Fibroblast of skin of back (primary cell): Measurements from ENCODE around the gene KIF17. TPM values are rescaled to one million over a fixed set of nuclear protein-coding genes. Genes with fewer than 3 reads are reported as not detected.

Experiments used
- DNase-seq: peaks from one replicate; pipeline ENCODE4 v3.0.0-alpha.2; 2013
- polyA plus RNA-seq, 2 experiments: library from polyadenylated mRNA; unstranded; fragments of 120-200 nt; gene quantifications; one replicate each; pipeline ENCODE4 v1.2.1, GENCODE V29; 2013; ENCODE audit not compliant: insufficient read length in 2 of 2

Gene KIF17
- polyA plus RNA-seq (2013, experiment 1 of 2; ENCODE audit: insufficient read length) = 2.3 TPM
- polyA plus RNA-seq (2013, experiment 2 of 2; ENCODE audit: insufficient read length) = 2.8 TPM

DNA sequence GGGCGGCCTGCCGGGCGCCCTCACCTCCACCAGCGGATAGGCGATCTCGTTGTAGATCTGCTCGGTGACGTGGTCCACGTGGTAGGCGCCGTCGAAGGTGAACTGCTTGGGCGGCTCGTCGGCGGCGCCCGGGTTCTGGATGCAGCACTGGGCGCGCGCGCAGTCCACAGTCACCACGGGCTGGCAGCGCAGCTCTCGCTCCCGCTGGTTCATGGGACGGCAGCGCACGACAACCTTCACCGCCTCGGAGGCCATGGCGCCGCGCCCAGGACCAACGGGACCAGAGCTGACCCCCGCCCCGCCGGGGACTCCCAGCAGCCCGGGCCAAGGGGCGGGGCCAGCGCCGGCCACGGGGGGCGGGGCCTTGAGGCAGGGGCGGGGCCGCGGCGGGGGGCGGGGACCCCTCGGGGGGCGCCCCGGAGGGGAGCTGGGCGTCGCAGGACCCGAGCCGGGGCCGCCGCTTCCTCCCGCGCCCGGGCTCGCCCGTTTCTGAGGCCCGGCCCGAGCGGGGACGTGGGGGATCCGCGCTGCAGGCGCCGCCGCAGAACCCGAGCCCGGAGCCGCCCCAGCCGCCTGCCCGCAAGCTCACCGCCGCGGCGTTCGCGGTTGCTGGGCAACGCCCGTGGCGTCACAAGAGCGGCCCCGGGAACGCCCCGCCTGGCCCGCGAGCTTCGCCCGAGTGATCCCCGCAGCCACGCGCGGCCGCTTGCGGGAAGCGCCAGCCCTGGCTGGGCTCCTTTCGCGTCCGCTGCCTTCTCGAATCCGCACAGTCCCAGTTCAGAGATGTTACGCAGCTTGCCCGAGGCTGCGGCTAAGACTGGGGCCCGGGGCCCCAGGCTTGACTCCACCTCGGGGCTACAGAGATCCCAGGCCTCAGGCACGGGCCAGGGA, at the start of gene KIF17:
TSS of gene KIF17 (minus strand) at position 556 of the 891 bp plus-strand sequence. CDS start at position 255, 301 bp downstream.
- peak; percentile 69 for DNase-seq

DNA sequence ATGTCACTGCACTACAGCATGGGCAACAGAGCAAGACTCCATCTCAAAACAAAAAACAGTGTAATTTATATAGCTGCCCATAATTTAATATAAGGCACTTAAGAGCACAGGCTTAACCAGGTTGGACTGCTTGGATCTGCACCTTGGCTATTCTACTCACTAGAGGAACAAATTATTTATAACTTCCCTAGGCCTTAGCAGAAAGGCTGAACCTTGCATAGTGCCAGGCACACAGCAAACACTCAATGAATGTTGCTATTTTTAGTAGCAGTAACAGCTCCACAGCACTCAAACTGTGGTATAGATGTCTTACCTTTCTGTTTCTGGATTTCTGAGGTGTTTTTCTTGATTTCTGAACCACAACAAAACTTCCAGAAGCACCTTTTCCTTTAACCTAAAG, 49.5 kb upstream of the KIF17 start:
- DNase-seq = no peak

DNA sequence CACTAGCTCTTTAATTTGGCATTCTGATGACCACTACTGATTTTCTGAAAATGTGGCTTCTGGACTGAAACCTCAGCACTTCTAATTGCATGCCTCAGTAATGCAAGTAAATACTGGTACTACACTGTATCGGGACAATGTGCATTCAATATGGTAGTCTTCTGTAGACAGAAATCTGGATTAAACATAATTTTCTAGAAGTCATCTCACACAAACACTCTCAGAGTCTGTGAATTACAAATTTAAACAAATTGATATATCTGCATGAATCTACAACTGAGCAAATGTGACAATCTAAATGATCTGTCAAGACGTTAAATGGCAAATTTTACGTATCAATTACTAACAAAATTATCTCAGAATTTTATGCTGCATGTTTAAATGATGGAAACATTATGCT, 45.6 kb upstream of the KIF17 start:
- no peak for DNase-seq

DNA sequence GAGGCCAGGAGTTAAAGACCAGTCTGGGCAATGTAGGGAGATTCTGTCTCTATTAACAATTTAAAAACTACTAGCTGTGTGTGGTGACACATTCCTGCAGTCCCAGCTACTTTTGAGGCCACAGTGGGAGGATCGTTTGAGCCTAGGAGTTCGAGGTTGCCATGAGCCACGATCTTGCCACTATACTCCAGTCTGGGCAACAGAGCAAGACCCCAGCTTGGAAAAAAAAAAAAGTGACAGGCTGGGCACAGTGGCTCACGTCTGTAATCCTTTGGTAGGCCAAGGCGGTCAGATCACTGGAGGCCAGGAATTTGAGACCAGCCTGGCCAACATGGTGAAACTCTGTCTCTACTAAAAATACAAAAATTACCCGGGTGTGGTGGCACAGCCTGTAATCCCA, 42.5 kb upstream of the KIF17 start:
- no peak for DNase-seq

DNA sequence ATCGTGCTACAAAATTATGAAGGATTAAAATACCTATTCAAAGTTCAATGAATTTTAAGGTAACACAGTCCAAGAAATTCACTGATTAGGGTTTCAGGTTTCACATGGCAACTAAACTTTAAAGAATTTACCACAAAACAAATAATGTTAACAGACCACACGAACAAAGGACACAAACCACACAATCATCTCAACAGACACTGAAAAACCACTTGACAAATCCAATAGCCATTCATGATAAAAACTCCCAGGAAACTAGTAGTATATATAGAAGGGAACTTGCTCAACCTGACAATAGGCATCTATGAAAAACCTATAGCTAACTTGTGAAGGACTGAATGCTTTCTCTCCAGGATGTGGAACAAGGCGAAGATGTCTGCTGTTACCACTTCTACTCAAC, 35.8 kb upstream of the KIF17 start:
- DNase-seq = no peak

DNA sequence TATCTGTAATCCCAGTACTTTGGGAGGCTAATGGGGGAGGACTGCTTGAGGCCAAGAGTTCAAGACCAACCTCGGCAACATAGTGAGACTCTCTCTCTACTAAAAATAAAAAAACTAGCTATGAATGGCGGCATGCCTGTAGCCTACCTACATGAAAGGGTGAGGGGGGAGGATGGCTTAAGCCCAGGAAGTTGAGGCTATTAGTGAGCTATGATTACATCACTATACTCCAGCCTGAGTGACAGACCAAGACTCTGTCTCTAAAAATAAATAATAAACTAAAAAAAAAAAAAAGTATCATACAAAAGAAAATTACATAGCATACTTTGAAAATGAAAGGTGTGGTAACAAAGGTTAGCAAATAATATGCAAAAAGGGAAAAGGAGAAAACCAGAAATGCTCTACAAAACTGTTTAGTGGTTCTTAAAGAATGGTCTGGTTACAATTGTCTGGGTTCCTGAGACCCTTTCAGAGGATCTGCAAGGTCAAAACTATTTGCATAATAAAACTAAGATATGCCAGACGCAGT, 33.7 kb upstream of the KIF17 start:
- no peak for DNase-seq

DNA sequence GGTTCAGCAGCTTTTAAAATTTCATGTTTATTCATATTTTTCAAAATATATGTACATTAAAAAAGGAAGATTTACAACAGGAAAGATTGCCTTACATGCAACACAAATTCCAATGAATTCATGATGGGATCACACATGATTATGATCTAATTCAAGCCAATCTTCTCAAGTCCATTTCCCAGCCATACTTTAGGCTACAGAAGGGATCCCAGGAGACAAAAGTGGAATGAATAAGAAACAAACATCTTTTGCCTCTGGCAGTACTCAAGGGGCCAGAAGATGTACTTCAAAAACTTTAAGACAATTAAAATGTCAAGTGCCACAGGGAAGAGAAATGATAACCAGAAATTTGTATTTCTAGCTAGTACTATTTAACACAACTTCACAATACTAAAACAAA, 24.9 kb upstream of the KIF17 start:
- DNase-seq = peak; percentile 56

DNA sequence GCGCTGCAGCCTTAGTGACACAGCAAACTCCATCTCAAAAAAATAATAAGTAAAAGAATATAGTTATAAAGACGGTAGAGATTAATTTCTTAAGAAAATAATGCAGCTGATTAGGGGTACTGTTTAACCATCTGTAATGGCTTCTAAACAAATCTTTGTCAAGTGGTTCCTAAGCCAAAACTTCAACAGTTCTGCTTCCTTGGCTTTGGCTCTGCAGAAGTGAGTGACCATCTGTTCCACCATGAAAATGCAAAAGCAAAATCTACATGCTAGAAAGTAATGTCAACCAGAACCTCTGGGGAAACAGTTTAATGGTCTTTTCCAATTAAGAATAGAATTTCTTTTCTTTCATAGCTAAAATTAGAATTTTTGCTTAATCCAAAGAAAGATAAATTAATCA, 23.0 kb upstream of the KIF17 start:
- no peak for DNase-seq

DNA sequence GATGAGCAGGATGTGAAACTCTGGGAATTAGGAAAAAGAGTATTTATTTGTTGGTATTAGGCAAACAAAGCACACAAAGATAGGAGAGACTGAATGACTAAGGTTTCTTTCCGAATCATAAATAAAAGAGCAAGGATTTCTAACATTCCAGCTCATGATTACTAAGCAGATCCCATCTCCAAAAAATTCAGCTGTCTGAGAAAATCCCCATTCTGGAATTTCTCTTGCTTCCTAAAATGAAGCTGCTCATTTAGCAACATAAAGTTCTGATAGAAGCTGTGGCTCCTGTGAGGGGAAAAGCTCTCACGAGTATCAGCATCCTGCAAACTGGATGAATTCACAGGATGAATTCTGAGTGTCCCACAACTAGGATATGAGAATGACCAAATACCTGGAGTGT, 21.4 kb upstream of the KIF17 start:
- peak; percentile 81 for DNase-seq

DNA sequence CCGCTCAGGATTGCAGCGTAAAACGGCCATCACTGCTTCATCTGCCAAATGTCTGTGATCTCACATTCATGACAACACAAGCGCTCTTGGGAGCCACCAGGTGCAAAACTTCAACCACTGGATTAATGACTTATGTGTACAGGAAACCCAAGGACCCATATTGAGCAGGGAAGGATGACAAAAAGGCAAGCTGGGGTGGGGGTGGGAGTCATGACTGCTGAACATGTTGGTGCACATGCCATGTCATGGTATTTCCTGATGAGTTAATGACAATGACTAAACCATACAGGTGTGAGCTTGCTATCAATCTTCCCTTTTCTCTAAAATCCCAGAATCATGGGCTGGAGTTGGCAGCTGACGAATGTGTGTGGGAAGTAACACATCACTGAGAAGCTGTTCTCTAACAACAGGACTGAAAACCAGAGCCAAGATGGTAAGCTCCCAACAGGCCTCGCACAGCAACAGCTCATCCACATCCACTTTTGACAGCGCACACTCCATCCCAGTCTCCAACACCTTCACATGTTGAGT, 17.8 kb upstream of the KIF17 start:
- DNase-seq = no peak

DNA sequence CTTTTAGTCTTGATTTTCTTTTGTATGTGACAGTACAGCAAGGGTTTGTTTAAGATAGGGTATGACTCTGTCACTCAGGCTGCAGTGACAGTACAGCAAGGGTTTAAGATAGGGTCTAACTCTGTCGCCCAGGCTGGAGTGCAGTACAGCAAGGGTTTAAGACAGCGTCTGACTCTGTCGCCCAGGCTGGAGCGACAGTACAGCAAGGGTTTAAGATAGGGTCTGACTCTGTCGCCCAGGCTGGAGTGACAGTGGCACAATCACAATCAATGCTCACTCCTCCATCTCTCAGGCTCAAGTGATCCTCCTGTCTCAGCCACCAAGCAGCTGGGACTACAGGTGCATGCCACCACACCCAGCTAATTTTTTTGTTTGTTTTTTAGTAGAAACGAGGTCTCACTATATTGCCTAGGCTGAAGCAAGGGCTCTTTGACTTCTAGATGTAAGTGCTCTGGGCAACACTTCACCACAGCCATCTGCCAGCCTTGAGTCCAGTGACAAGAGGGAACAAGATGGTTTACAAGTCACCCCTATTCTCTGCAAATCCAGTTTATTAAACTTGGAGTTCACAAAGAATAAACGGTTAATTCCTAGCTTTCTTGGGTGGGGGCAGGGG, 15.7 kb upstream of the KIF17 start:
- DNase-seq = no peak

DNA sequence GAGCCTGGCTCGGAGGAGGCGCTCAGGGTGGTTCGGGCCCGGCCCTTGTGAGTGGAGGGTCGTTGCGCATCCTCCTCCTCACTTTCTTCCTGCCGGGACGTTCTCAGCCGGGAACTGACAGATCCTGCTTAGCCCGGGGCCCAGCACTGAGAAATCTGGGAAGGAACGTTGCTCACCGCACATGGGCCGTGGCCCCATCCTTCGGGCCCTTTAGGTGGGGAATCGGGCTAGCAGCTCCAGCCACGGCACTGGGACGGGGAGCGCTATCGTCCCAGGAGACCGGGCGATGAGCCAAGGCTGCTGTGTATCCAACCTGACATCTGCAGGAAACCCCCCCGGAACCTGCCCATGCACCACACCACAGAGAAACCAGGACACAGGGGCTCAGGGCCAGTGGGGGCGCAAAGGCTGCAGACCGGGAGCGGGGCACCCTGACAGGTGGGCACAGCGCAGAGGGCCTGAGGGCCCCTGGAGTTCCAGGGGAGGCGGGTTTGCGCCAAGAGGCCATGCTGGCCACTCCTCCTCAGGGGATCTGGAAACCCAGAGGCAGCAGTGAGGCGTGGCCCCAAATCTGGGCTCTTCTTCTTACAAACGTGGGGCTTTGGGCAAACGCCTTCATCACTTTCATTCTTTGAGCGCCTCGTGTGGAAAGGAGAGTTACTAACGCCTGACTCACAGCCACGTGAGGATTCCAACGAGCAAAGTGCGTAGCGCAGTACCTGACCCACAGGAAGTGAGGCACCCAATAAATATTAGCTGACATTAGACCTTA, 15.0 kb upstream of the KIF17 start, which contains the start of gene SH2D5:
TSS of gene SH2D5 (minus strand) at position 116 of the 772 bp plus-strand sequence. CDS start 4,659 bp downstream, outside the sequence.
- peak; percentile 98 for DNase-seq

DNA sequence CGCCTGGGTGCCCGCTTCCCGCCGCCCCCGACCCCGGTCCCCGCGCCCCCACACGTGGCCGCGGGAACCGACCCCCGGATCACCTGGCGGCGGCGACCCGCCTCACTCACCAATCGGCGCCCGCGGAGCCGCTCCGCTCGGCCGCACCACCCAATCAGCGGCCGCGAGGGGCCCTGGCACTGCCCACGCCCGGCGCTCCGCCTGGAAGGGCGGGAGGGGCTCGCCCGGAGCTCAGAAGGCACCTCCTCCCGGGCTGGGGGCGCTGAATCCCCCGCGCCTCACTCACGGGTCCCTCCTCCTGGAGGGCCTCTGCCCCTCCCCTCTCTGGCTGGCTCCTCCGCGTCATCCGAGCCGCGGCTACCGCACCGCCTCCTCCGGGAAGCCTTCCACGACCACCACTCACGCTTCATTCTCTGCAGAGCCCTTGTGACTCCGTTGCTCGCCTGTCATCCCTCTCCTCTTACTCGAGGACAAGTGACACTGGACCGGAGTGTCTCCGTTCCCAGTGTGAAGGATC, 14.3 kb upstream of the KIF17 start:
- DNase-seq = peak; percentile 71

DNA sequence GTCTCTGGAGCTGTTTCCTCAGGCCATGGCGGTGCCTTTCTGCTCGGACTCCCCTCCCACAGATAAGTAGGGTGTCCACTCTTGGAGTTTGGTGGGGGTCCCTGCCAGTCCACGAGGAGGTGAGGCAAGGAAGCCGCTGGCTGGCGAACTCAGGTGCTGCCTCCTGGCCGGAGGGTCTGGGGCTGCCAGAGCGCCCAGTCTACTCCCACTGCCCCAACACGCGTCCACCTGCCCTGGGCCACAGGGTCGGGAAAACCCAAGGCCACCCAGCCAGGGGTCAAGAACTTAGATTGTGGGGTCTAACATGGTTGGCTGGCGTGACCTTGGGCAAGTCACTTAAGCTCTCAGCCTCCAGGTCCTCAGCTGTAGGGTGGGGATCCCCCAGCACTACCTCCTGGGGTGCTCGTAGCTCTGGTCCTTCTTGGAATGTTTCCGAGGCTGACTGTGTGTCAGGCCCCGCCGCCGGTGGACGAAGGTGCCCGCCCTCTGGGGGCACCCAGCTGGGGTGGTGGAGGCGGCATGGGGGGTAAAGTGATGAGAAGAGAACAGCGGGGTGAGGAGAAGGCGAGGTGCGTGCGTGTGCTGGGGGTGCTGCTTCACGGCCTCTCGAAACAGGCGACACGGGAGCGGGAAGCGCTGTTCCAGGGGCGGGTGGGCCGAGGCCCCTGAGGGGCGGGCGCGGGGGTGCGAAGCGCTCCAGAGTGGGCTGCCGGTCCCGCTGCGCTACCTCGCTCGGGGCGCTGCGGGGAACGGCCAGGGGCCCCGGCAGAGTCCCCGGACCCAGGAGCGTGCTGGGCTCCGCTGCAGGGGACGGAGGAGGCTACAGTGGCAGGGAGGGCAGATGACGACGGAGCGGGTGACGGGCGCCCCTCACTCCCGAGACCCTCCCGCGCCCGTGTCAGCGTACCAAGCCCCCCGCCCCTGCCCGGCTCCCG, 13.5 kb upstream of the KIF17 start:
- DNase-seq = no peak

DNA sequence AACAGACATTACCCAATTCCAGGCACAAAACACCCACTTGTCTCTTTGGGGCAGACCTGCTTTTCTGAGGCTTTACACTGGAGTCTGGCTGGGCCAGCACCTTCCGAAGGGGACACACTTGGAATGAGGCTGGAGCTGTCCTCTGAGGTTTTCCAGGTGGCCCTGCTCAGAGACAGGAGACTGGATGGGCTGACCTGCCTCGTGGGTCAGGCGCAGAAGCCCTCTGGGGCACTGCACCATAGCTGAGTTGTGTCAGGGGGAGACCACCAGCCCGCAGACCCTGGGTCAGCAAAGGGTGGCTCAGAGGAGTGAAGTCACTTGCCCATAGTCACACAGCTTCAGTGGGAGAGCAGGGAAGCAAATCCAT, 12.9 kb upstream of the KIF17 start:
- DNase-seq = no peak

DNA sequence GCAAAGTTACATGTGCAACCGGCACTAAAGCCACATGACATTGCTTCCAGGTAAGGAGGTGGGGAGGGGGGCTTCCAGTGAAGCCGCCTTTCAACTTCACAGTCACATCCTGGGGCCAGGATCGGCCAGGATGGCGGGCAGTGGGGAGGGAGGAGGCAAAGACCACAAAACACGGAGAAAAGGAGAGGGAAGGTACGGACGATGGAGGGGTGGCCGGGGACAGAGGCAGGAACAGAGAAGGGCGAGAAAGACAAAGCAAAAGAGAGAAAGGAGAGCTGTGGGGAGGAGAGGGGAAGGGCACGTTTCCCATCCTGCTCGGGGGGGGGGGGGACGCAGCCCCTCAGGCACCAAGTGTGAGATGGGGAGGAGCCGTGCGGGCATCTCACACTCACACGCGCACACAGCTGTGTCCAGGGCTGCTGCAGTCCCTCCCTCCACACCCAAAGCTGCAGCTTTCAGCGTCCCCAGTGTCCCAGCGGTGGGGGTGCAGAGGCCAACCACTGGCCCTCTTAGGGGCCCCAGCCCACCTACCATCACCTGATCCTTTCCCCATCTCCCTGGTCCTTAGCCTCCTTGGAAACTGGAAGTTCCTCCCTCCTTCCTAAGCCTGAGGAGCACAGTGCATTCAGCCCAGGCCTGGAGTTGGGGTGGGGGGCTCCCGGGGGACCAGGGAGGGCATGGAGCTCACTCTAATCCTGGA, 12.3 kb upstream of the KIF17 start:
- no peak for DNase-seq

DNA sequence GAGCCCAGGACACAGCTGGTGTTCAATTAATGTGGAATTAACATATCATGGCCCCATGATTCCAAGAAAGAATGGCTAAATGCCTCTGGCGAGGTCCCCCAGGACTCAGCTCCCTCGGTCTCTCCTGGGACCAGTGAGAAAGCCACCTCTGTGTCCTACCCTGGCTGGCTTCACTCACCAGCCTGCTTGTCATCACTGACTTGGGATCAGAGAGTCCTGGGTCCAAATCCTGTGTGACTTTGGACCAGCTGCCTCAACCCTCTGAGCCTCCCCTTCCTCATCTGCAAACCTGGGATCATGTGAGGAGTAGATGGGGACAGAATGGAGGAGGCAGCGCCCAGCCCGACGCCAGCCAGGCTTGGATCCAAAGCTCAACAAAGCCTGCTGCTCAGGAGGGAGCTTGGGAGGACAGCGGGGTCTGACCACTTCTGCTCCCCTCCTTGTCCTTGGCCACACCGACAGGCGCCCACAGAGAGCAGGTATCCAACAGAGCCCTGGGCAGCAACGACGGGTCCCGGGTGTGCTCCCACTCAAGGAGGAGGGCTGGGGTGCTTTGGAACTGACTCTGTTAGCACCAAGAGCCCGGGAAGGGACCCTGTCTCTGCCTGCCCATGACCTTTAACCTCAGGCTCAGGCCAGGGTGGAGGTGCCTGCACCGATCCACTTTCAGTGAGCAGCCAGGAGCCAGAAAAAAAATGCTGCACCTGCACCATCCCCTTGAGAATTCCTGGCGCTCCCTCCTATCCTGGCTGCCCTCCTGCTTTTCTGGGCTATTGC, 11.5 kb upstream of the KIF17 start:
- no peak for DNase-seq

DNA sequence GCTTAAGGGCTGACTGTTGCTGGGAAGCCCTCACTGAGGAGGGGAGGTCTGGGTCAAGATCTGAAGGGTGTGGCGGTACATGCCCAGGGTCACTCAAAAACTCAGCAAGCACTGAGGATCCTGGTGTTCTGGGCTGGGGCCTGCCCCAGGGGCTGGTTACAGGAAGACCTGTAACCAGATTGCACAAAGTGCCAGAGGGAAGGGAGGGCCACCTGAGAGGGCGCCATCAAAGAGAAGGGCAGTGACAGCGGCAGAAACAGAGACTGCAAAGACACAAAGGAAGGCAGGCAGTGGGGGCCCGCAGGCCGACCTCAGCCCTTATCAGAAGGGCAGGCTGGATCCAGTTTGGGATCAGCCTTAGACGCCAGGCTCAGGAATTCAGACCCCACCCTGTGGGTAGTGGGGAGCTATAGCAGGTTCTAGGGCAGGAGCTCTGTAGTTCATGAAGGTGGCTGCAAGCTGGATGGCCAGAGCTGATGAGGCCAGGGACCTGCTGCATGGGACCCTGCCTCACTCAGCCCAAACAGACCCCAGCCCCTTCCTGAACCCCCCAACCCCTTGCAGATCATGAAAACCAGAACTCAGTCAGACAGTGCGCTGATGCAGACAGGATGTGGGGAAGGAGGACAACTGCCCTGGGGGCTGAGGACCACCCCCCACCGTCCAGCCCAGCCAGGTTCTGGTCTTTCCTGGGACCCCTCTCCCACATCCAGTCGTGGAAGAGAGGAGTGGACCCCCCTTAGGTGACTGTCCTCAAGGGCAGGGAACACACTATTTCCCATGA, 10.8 kb upstream of the KIF17 start:
- no peak for DNase-seq
